HG03097 (cell line): ENCODE measurements around the gene MATN1.
"Not testable (repeated sequence)": the region's sequence is repeated elsewhere in the genome, so short reads cannot be mapped to it uniquely, and the experiment has no call there.

Experiments
- ATAC-seq: cut with Tn5 transposase; IDR thresholded peaks from one replicate; pipeline ENCODE4 v1.9.1; 2021; ENCODE audit not compliant: unreplicated experiment, low FRiP score

The MATN1 gene, protein sequence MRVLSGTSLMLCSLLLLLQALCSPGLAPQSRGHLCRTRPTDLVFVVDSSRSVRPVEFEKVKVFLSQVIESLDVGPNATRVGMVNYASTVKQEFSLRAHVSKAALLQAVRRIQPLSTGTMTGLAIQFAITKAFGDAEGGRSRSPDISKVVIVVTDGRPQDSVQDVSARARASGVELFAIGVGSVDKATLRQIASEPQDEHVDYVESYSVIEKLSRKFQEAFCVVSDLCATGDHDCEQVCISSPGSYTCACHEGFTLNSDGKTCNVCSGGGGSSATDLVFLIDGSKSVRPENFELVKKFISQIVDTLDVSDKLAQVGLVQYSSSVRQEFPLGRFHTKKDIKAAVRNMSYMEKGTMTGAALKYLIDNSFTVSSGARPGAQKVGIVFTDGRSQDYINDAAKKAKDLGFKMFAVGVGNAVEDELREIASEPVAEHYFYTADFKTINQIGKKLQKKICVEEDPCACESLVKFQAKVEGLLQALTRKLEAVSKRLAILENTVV

GRCh38 chr1:30723331-30723755 is at the start of gene MATN1:
Gene MATN1, minus strand, starts transcription at chr1:30723585. Its CDS starts 34 bp downstream, at chr1:30723551.
- no peak for ATAC-seq

DNA sequence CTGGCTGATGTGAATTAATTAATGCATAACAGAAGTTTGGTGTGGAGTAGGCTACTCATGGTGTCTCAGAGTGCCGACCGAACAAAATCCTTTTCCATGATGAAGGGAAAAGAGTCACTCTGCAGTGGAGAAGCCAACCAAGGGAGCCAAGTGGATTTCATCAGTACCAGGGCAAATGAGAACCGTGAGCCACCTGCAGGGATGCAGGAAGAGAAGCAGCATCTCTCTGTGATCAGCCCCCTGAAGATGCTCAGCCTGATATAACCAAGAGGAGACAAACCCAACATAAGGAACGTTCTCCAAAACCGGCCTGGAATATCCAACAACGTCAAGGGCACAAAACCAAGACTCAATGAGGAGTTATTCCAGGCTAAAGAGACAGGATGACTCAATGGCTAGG is 47.6 kb upstream of the MATN1 start:
- ATAC-seq = no peak

DNA sequence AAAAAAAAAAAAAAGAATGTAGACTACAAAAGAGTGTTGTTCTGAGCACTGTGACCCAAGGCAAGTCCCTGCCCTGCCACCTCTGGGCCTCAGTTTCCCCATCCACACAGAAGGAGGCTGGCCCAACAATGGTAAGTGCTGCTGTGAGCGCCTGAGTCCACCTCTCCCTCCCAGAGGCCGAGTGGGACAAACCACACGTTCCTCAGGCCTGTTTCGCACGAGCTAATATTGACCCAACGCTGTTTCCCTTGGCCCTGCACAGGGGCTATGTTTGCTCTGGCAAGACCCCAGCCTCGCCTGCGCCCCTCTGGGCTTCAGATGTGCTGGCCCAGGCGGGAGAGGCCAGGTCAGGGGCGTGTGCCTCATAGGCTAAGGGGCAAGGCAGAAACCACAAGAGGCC is 46.8 kb upstream of the MATN1 start:
- ATAC-seq = no peak

DNA sequence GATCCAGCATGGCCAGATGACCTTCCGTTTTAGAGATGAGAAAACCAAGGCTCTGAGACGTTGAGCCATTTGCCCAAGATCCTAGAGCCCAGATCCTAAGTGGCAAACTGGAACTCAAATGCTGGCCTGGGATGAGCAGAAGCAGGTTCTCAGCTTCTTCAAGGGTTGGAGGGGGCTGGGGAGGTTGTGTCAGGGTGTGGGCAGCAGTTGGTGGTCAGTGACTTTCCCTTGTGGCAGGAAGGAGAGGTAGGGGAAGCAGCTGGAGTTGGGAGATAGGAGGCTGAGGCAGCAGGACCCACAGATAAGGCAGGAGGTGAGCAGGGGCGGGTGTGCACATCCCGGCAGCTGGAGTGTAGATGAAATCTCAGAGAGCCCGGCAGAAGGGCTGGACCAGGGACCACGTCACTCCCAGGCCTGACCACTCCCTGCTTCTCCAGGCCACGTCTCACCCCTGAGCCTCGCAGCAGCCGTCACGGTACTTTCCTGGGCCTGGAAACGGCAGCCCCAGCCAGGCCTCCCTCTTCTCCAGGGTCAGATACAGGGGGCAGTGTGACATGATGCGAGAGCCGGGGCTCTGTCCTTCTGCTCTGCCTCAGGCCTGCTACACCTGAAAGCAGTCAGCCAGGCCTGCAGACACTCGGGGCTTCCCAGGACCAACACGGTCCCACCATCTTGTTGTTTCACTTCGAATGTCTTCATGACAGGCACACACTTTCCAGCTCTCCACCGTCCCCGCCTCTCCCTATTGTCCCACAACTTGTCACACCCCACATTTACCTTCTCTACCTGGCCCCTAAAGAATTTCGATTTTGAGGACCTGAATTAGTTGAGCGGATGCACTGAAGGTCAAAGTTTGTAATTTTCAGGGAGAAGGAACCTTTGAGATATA is 45.7 kb upstream of the MATN1 start:
- ATAC-seq = no peak

DNA sequence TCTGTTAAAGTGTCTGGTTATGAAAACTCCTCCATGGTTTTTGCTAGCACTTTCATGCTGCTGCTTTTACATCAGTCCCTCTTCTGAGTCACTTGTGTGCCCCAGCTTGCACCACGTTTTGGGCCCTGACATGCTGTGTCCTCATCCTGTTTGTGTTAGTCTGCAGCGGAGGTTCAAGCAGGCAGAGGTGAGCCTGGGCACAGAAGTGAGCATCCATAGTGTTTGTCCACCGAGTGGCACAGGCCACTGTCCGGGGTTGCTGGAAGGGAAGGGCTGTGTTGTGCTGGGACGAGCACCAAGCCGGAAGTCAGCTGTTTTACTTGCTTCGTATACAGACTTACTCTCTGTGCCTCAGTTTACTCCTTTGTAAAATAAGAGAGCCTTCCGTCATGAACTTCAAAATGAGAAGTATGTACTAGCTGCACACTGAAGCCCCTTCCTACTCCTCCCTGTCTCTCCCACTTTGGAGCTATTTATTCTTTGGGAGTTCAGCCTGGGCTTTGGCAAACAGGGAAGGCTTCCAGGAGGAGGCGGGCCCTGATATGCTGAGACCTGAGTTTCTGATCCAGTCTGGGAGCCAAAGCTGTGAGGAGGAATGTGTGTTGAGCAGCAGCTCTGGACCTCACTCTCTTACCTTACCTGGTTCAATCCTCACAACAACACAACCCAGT is 44.9 kb upstream of the MATN1 start:
- ATAC-seq = no peak

- not testable (repeated sequence) for ATAC-seq
Observed at GRCh38 chr1:30766948-30767347, 43.6 kb upstream of the MATN1 start.

- no peak for ATAC-seq
Observed at GRCh38 chr1:30765556-30766434, 42.4 kb upstream of the MATN1 start.

DNA sequence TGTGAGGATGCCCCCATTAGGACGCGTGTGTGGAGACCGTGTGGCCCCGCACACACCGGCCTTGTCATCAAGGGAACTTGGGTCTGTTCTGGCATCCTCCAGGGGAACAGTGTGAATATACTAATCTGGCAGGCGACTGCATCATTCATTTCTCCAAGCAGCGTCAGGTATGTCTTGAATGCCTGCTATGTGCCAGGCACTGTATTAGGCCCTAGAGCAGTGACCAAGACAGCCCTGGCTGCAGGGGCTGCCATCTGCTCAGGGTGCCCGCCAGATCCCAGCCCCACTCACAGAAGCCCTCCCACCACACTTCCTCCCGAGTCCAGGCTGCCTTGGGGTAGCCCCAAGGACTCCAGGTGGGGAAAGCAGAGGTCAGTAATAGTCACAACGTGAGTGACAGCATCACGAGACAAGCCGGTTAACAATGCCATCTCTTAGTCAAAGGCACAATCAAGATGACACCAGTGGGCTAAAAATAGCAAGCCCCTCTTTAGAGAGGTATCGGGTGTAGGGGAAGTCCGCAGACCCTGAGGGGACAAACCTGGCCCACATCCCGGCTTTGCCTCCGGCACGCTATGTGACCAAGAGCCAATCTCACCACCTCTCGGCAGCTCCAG is 41.7 kb upstream of the MATN1 start:
- no peak for ATAC-seq

- no peak for ATAC-seq
Observed at GRCh38 chr1:30764396-30764795, 41.0 kb upstream of the MATN1 start.

DNA sequence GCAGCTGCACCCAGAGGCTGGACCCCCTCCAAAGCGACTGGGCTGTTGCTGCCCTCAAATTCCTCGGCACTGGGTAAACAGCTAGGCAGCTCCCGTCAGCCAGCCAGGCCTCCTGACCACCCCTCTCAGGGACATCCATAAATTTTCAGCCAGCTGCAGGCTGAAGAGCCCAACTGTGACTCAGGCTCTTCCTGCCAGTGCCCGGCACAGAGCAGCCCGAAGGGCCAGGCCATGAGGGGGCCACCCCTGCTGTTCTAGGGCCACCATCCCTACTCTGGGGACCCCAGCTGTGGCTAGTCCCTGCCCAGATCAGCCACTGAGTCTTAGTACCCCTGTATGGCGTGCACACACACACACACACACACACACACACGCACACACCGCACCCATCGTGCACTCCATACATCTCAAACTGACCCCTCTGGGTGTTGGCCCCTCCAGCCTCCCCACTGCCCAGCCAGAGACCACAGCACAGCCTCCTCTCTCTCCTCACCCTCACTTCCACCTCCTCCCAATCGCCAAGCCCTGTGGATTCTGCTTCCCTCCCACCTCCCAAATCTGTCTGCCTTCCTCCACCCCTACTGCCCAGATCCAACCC is 40.4 kb upstream of the MATN1 start:
- no peak for ATAC-seq

DNA sequence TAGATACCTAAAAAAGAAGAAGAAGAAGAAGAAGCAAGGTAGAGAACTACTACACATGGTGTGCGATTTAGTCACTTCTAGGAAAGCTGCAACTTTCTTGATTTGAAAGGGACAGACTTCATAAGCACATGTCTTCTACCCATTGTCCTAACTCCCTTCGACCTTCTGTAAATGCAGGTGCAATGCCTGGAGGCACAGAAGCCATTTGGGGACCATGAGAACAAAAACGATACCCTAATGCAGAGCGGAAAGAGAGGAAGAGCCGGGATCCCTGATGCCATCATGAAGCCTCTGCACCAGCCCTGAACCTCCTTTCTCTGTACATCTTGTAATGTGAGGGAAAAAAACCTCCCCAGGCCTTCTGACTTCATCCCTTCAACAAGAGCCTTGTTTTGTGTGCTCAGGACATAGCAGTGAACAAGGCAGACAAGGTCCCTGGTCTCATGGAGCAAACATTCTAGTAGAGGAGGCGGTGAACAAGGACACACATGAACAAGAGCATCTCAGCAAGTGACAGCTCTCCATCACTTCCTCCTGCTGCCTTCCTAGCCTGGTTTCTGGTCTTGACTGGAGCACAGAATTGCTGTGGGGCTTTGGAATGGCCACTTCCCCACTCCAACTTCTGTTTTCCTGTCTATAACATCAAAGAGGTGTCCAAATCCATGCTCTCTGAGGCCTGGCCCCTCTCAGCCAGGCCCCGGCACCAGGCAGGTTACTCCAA is 39.7 kb upstream of the MATN1 start:
- ATAC-seq = no peak

- ATAC-seq = no peak
Observed at GRCh38 chr1:30762152-30762929, 39.0 kb upstream of the MATN1 start.

DNA sequence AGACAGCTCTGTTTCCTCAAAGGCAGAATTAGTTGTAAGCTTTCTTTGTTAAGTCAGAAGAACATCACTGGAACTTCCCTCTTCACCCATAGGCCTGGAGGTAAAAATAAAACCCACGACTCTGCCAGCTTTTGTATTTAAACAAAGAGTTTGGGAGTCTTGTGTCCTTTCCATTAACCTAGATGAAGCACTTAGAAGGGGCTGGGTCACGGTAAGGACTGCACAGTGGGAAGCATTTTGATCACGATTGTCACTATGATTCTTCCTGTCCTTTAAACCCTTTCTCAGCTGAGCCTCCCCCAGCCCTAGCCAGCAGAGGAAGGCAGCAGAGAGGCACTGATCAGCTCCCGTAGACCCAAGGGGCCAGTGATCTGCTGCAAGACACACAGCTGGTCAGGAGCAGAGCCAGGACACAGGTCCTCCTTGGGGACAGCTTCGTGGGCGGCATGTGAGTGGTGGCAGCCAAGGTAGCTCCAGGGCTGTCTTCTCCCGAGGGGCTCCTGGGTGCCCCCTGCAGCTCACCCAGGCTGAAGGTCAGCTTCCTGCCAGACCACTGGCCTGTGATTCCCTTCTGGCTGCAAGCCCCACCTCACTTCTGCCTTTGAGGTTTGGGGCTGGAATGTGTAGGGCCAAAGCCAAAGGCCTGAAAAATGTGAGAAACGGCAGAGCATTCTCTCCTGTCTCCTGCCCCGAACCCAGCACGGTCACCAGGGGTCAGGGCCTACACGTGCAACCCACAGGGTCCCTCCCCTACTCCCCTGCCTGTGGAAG is 38.2 kb upstream of the MATN1 start:
- ATAC-seq = no peak

GRCh38 chr1:30760596-30761324 is 37.4 kb upstream of the MATN1 start:
- ATAC-seq = no peak

- ATAC-seq = no peak
Observed at GRCh38 chr1:30759718-30760281, 36.4 kb upstream of the MATN1 start.

DNA sequence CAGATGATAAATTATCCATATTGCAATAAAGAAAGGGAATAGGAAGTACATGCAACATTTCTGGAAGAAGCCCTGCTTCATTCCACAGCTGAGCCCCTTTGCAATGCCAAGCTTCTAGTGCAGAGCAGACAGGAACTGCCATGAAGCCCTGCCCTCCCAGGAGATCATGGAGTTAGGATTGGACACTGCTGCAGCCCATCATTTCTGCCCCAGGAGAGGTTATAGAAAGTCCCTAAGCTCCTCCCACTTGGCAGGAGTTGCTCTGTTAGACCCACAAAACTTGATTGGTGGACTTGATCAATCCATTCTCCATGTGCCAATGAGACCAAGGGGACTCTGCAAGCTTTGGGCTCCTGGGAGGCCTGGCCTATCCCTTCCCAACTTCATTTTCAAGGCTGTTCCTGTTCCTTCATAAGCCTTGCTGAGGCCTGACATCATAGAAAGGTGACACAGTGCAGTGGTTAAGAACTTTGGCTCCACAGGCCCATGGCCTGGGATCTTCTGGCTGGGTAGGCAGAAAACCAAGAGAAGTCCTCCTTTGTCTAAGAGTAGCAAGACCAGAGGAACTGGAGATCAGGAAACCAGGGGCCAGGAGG is 35.5 kb upstream of the MATN1 start:
- no peak for ATAC-seq
